H1 (cell line): ENCODE measurements around the gene ADPRS. TPM values are rescaled to one million over a fixed set of nuclear protein-coding genes. Genes with fewer than 3 reads are reported as not detected.

Experiments
- CTCF ChIA-PET: fragments of 300-600 bp; sonication (Branson Sonifier 250); formaldehyde crosslinking; loops from one replicate; lab custom pipeline; 2021; ENCODE audit not compliant: partially characterized antibody; lab: Charles Lee
- POLR2A ChIA-PET: fragments of 300-600 bp; sonication (Branson Sonifier 250); formaldehyde crosslinking; loops from one replicate; lab custom pipeline; 2021; ENCODE audit warnings: inconsistent platforms; ENCODE audit not compliant: partially characterized antibody; lab: Charles Lee
- DNase-seq, 2 experiments: peaks; one replicate each; pipeline versions ENCODE4 v3.0.0 to v3.0.0-alpha.2; 2010 to 2022; ENCODE audit warnings: low spot score in 2 of 2, low read depth in 1 of 2, mixed read lengths in 1 of 2
- FAIRE-seq: peaks from 2 replicates; lab custom pipeline; 2011; peaks lifted over from hg19 to GRCh38; lab: Jason Lieb, UNC
- H2AFZ ChIP-seq: 2 replicates; pipeline ENCODE4 v1.8.1; 2012; ENCODE audit warnings: low read length, inconsistent platforms
- H2AK5ac ChIP-seq: 2 replicates; pipeline ENCODE4 v1.6.1; 2013; ENCODE audit warnings: low read depth, low read length
- H2BK120ac ChIP-seq: replicated peaks from 2 replicates; pipeline ENCODE3; 2013; ENCODE audit warnings: low read depth, low read length, inconsistent platforms
- H2BK12ac ChIP-seq: 2 replicates; pipeline ENCODE4 v1.6.1; 2013; ENCODE audit warnings: low read depth, low read length
- H2BK15ac ChIP-seq: 2 replicates; pipeline ENCODE4 v1.6.1; 2013; ENCODE audit warnings: low read length
- H2BK20ac ChIP-seq: 2 replicates; pipeline ENCODE4 v1.6.1; 2013; ENCODE audit warnings: low read length
- H2BK5ac ChIP-seq: 2 replicates; pipeline ENCODE4 v1.6.1; 2013; ENCODE audit warnings: low read depth, low read length
- H3K14ac ChIP-seq: 2 replicates; pipeline ENCODE4 v1.6.1; 2013; ENCODE audit warnings: inconsistent platforms; ENCODE audit not compliant: insufficient read length
- H3K18ac ChIP-seq: 2 replicates; pipeline ENCODE4 v1.6.1; 2013; ENCODE audit warnings: low read length; ENCODE audit errors: extremely low read depth
- H3K23ac ChIP-seq: 2 replicates; pipeline ENCODE4 v1.6.1; 2013; ENCODE audit warnings: inconsistent platforms; ENCODE audit not compliant: insufficient read length
- H3K23me2 ChIP-seq: 2 replicates; pipeline ENCODE4 v1.6.1; 2013; ENCODE audit warnings: low read depth, low read length
- H3K27ac ChIP-seq: 2 replicates; pipeline ENCODE4 v1.6.1; 2011; ENCODE audit warnings: low read depth, low read length, inconsistent platforms
- H3K27me3 ChIP-seq, 4 experiments: replicated peaks in 1 of 4; 1 replicate in 1 of 4; 2 replicates in 3 of 4; pipeline versions ENCODE4 v1.6.1 to v1.8.1; 2011 to 2013; ENCODE audit warnings: low read length in 3 of 4, mild to moderate bottlenecking in 3 of 4, inconsistent platforms in 2 of 4, mixed read lengths in 2 of 4, moderate library complexity in 1 of 4; ENCODE audit not compliant: control insufficient read depth in 3 of 4, insufficient read depth in 3 of 4; ENCODE audit errors: extremely low read depth in 1 of 4
- H3K36me3 ChIP-seq, 4 experiments: 2 replicates each; pipeline versions ENCODE4 v1.6.1 to v1.8.1; 2011 to 2013; ENCODE audit warnings: mild to moderate bottlenecking in 4 of 4, low read length in 3 of 4, moderate library complexity in 2 of 4, control low read depth in 1 of 4, inconsistent platforms in 1 of 4; ENCODE audit not compliant: insufficient read depth in 4 of 4, control insufficient read depth in 2 of 4
- H3K4ac ChIP-seq: replicated peaks from 2 replicates; pipeline ENCODE3; 2013; ENCODE audit warnings: low read length, low read depth, mixed read lengths, inconsistent platforms; ENCODE audit not compliant: insufficient read length
- H3K4me1 ChIP-seq, 4 experiments: replicated peaks in 1 of 4; 1 replicate in 1 of 4; 2 replicates in 3 of 4; pipeline versions ENCODE4 v1.6.1 to v1.8.1; 2011 to 2013; ENCODE audit warnings: low read length in 3 of 4, inconsistent platforms in 2 of 4, mixed read lengths in 1 of 4; ENCODE audit not compliant: insufficient read depth in 4 of 4, control insufficient read depth in 3 of 4
- H3K4me2 ChIP-seq, 2 experiments: 2 replicates each; pipeline versions ENCODE4 v1.6.1 to v1.8.1; 2011 to 2013; ENCODE audit warnings: low read depth in 2 of 2, low read length in 2 of 2, control low read depth in 1 of 2, inconsistent platforms in 1 of 2, mild to moderate bottlenecking in 1 of 2; ENCODE audit not compliant: insufficient read depth in 1 of 2
- H3K4me3 ChIP-seq, 4 experiments: fragments of 200-600, 300-600 bp in 1 of 4; sonication (generic), shearing (Covaris generic), sonication (Bioruptor Twin) in 1 of 4; 2 replicates each; pipeline versions ENCODE4 v1.5.1 to v1.8.1; 2011 to 2016; ENCODE audit warnings: low read length in 4 of 4, low read depth in 3 of 4, control low read depth in 2 of 4, inconsistent platforms in 2 of 4, mild to moderate bottlenecking in 2 of 4, mixed read lengths in 1 of 4, moderate library complexity in 1 of 4; ENCODE audit not compliant: insufficient read depth in 2 of 4; ENCODE audit errors: extremely low read depth in 1 of 4
- H3K56ac ChIP-seq: replicated peaks from 2 replicates; pipeline ENCODE3; 2013; ENCODE audit warnings: low read depth, mild to moderate bottlenecking, mixed read lengths, low read length, inconsistent platforms; ENCODE audit not compliant: insufficient read length
- H3K79me1 ChIP-seq: 2 replicates; pipeline ENCODE4 v1.6.1; 2013; ENCODE audit warnings: low read depth, low read length, control low read depth
- H3K79me2 ChIP-seq, 2 experiments: 2 replicates each; pipeline versions ENCODE4 v1.6.1 to v1.8.1; 2012 to 2013; ENCODE audit warnings: low read length in 2 of 2, mild to moderate bottlenecking in 2 of 2, inconsistent platforms in 1 of 2; ENCODE audit not compliant: insufficient read depth in 2 of 2, control insufficient read depth in 1 of 2
- H3K9ac ChIP-seq, 4 experiments: replicated peaks in 1 of 4; 1 replicate in 1 of 4; 2 replicates in 3 of 4; pipeline versions ENCODE4 v1.6.1 to v1.8.1; 2011 to 2013; ENCODE audit warnings: low read depth in 3 of 4, low read length in 3 of 4, control low read depth in 2 of 4, mild to moderate bottlenecking in 2 of 4, moderate library complexity in 2 of 4, inconsistent platforms in 1 of 4; ENCODE audit errors: extremely low read depth in 1 of 4
- H3K9me3 ChIP-seq, 2 experiments: 2 replicates each; pipeline versions ENCODE4 v1.6.1 to v1.8.1; 2012 to 2013; ENCODE audit warnings: mild to moderate bottlenecking in 2 of 2, moderate library complexity in 2 of 2, control low read depth in 1 of 2, inconsistent platforms in 1 of 2, low read depth in 1 of 2, low read length in 1 of 2, mixed read lengths in 1 of 2; ENCODE audit not compliant: insufficient read depth in 2 of 2
- H4K20me1 ChIP-seq, 2 experiments: replicated peaks in 1 of 2; 2 replicates each; pipeline versions ENCODE3 to v1.8.1; 2011 to 2013; ENCODE audit warnings: inconsistent platforms in 2 of 2, low read length in 2 of 2, mild to moderate bottlenecking in 1 of 2; ENCODE audit not compliant: insufficient read depth in 2 of 2, control insufficient read depth in 1 of 2
- H4K5ac ChIP-seq: 2 replicates; pipeline ENCODE4 v1.6.1; 2013; ENCODE audit warnings: low read length, low read depth, mixed read lengths, inconsistent platforms; ENCODE audit not compliant: insufficient read length
- H4K8ac ChIP-seq: 2 replicates; pipeline ENCODE4 v1.8.0; 2013; ENCODE audit warnings: mild to moderate bottlenecking, moderate library complexity, low read length, inconsistent platforms; ENCODE audit not compliant: insufficient read depth; ENCODE audit errors: extremely low read depth
- H4K91ac ChIP-seq: replicated peaks from 2 replicates; pipeline ENCODE3; 2013; ENCODE audit warnings: low read length, mixed read lengths, inconsistent platforms; ENCODE audit not compliant: insufficient read length
- CEBPB ChIP-seq: IDR thresholded peaks from 2 replicates; pipeline ENCODE4 v1.6.1; 2012; ENCODE audit warnings: low read depth, low read length
- EP300 ChIP-seq, 2 experiments: IDR thresholded peaks; 1 replicate in 1 of 2; 2 replicates in 1 of 2; pipeline ENCODE4 v1.6.1; 2011 to 2012; ENCODE audit warnings: low read depth in 2 of 2, low read length in 2 of 2, mild to moderate bottlenecking in 2 of 2, borderline replicate concordance in 1 of 2, inconsistent platforms in 1 of 2, moderate library complexity in 1 of 2
- GABPA ChIP-seq: IDR thresholded peaks from 2 replicates; pipeline ENCODE4 v1.6.1; 2011; ENCODE audit warnings: mild to moderate bottlenecking, low read length, moderate library complexity, borderline replicate concordance; ENCODE audit not compliant: insufficient read depth
- HDAC6 ChIP-seq: IDR thresholded peaks from one replicate; pipeline ENCODE4 v1.7.1; 2012; ENCODE audit warnings: low read depth, mild to moderate bottlenecking, inconsistent platforms, low read length, moderate library complexity
- KDM4A ChIP-seq: IDR thresholded peaks from one replicate; pipeline ENCODE4 v1.7.1; 2012; ENCODE audit warnings: low read depth, mild to moderate bottlenecking, moderate library complexity, low read length, inconsistent platforms; ENCODE audit not compliant: severe bottlenecking
- NANOG ChIP-seq: IDR thresholded peaks from 2 replicates; pipeline ENCODE4 v1.6.1; 2011; ENCODE audit warnings: low read length, low read depth, mild to moderate bottlenecking, inconsistent platforms; ENCODE audit not compliant: insufficient read depth, poor library complexity, severe bottlenecking
- RAD21 ChIP-seq, 2 experiments: IDR thresholded peaks in 1 of 2; conservative IDR thresholded peaks in 1 of 2; 2 replicates each; pipeline ENCODE4 v1.6.1; 2011; ENCODE audit warnings: low read depth in 2 of 2, low read length in 2 of 2, improper control_type of control experiment in 1 of 2, inconsistent platforms in 1 of 2, mild to moderate bottlenecking in 1 of 2, moderate library complexity in 1 of 2
- RBBP5 ChIP-seq: IDR thresholded peaks from 2 replicates; pipeline ENCODE4 v1.7.1; 2012; ENCODE audit warnings: low read depth, mild to moderate bottlenecking, inconsistent platforms, low read length, moderate library complexity, borderline replicate concordance
- SIN3A ChIP-seq, 2 experiments: IDR thresholded peaks in 1 of 2; conservative IDR thresholded peaks in 1 of 2; 2 replicates each; pipeline ENCODE4 v1.6.1; 2011 to 2012; ENCODE audit warnings: low read length in 2 of 2, improper control_type of control experiment in 1 of 2, low read depth in 1 of 2, mild to moderate bottlenecking in 1 of 2
- SIRT6 ChIP-seq: IDR thresholded peaks from one replicate; pipeline ENCODE4 v1.7.1; 2012; ENCODE audit warnings: low read length, inconsistent platforms
- SUZ12 ChIP-seq: fragments of 200-600 bp; sonication (generic); IDR thresholded peaks from 2 replicates; pipeline ENCODE4 v1.6.1; 2012; ENCODE audit warnings: mild to moderate bottlenecking, inconsistent platforms, low read length, moderate library complexity, mixed read lengths
- TAF1 ChIP-seq: IDR thresholded peaks from 2 replicates; pipeline ENCODE4 v1.6.1; 2011; ENCODE audit warnings: mild to moderate bottlenecking, low read depth, low read length
- TAF7 ChIP-seq: optimal IDR thresholded peaks from 2 replicates; pipeline ENCODE3; 2011; ENCODE audit warnings: low read depth, mild to moderate bottlenecking, inconsistent platforms, low read length, moderate library complexity, borderline replicate concordance
- WGBS, 2 experiments: shearing (Covaris generic) in 1 of 2; methylation state at CpG; one replicate each; pipeline versions ENCODE4 v1.1.6 to v1.1.7; 2013 to 2015; ENCODE audit warnings: low lambda C conversion rate in 2 of 2, mixed read lengths in 2 of 2, inconsistent platforms in 1 of 2, low coverage in 1 of 2, missing lambda C conversion rate in 1 of 2; ENCODE audit not compliant: insufficient replicate concordance in 2 of 2, insufficient coverage in 1 of 2, insufficient read length in 1 of 2; ENCODE audit errors: extremely low coverage in 1 of 2, missing lambda C conversion rate in 1 of 2; 5-methylcytosine and 5-hydroxymethylcytosine counted together
- polyA plus RNA-seq, 7 experiments: library from polyadenylated mRNA; depleted of rRNA in 3 of 7; stranded (reverse) in 5 of 7; unstranded in 2 of 7; fragments of >200 nt in 5 of 7; fragments of 200-250 nt in 2 of 7; gene quantifications; 1 replicate in 5 of 7; 2 replicates in 1 of 7; 4 replicates in 1 of 7; pipeline versions ENCODE4 v1.2.1 to v1.2.3, GENCODE V29; 2011 to 2013; ENCODE audit warnings: missing spikeins in 2 of 7, mixed read lengths in 2 of 7
- total RNA-seq: library from RNA; stranded (reverse); fragmentation: NEBNext Ultra II Directional; extraction: Animal tissue kit (Norgen Biotek cat#: 25700); gene quantifications from 2 replicates; pipeline ENCODE4 v1.2.1, GENCODE V29; 2021

ADPRS gene
- total and polyA plus RNA-seq, 2 of the 8 experiments (the other 6 are each of a cell fraction or from before 2014, with no cell fraction given) = 22.9 to 38.1 TPM

DNA sequence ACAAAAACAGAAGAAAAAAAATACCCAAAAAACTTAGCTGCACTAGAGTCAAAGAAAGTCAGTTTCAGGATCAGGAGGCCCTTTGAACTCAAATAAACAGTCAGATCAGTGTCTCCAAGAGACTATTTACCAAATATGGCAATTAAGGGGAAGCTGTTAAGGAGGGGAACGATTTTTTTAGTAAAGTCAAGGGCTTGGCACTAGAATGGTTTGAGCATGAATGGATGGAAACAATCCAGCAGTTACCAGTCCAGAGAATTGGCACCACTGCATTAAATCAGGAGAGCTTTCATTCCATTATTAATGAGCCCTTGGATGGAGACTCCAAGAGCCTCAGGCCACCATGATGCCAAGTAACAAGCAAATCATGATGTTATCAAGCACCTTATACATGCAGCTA, 53.4 kb downstream of the ADPRS start:
- Histone ChIP-seq H3K27me3 (no peaks in the 10 kb centered on the region), H2BK15ac (no peak overlapping the region), H3K27ac (no peak overlapping the region), H3K4me3 (no peak overlapping the region), H3K4me1 (no peaks in the 10 kb centered on the region), H3K9ac (no peak overlapping the region), H3K9me3 (no peaks in the 10 kb centered on the region), H3K4me2 (no peak overlapping the region), H2BK5ac (no peak overlapping the region), H4K5ac (no peak overlapping the region), H2AFZ (no peak overlapping the region), H3K23me2 (no peaks in the 10 kb centered on the region), H4K91ac (no peak overlapping the region), H3K79me1 (0 out of 2 replicates have a peak, but pooled peaks cover 4% of the 10 kb centered on the region), H3K18ac (no peak overlapping the region), H2BK12ac (no peak overlapping the region), H3K23ac (no peak overlapping the region), H3K56ac (no peak overlapping the region), H3K36me3 (peaks cover 0 to 3% (median 0%) of the 10 kb centered on the region in 4 experiments; a peak in 4 of 8 replicates), H3K14ac (no peak overlapping the region), H3K79me2 (no peaks in the 10 kb centered on the region), H3K4ac (no peak overlapping the region), H2BK20ac (no peak overlapping the region), H2BK120ac (no peak overlapping the region), H4K8ac (no peak overlapping the region), H4K20me1 (peaks cover 0 to 2% of the 10 kb centered on the region in 2 experiments), H2AK5ac (no peak overlapping the region)
- POLR2A ChIA-PET = no interaction called here
- FAIRE-seq = no peak
- no peak for DNase-seq
- WGBS, 2 experiments = 86% methylated on average over 1 of the region's 1 CpG; no CpG with 5 or more reads in 1 of the 2 experiments
- CTCF ChIA-PET = interaction anchor here (0.6 to 20.9 kb wide), 4 partner anchors 9 to 37 kb away, joined by 3 to 738 read pairs (median 6); partner anchors contain the start of gene ADPRS
- TF ChIP-seq SIRT6 (no peak), TAF7 (no peak), TAF1 (no peak), GABPA (no peak), KDM4A (no peak), NANOG (no peak), CEBPB (no peak), RAD21 (IDR thresholded peaks at IDR 0.05 in 1 of 2, conservative IDR thresholded peaks at IDR 0.05 in 1 of 2; ENCODE audit: low read depth in 2 of 2, low read length in 2 of 2) (no peak), EP300 (IDR thresholded peaks at IDR 0.05; ENCODE audit: borderline replicate concordance in 1 of 2, low read depth in 2 of 2, low read length in 2 of 2) (no peak), RBBP5 (no peak), SUZ12 (no peak), HDAC6 (no peak), SIN3A (conservative IDR thresholded peaks at IDR 0.05 in 1 of 2, IDR thresholded peaks at IDR 0.05 in 1 of 2; ENCODE audit: low read depth in 1 of 2, low read length in 2 of 2) (no peak)
